Stimulated activated CD4-positive, alpha-beta T cell treated with anti-CD3 and anti-CD28 coated beads, Interleukin-15, amount 100 ng/mL, for 1 hour (primary cell): Measurements from ENCODE around the gene SNIP1.
"Not testable (repeated sequence)": the region's sequence is repeated elsewhere in the genome, so short reads cannot be mapped to it uniquely, and the experiment has no call there.

Source experiments
- DNase-seq, 2 donors: peaks; one replicate each; pipeline ENCODE4 v3.0.0-alpha.2; 2020; ENCODE audit warnings: low read depth in 1 of 2, low spot score in 1 of 2

Gene SNIP1

DNA sequence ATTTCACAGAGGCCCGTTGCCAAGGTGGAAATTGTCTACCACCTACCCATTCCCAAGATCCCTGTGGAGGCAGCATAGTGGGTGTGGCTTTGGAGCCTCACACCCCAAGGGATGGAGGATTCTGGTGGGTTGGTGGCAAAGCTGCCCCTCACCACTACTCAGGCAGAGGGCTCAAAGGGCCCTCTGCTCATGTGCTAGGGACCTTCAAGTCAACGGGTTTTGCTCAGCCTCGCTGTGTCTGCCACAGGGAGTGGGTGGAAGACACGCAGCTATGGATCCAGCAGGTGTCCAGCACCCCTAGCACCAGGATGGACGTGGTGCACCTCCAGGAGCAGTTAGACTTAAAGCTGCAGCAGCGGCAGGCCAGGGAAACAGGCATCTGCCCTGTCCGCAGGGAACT, 5.0 kb upstream of the SNIP1 start:
- DNase-seq: no peak

DNA sequence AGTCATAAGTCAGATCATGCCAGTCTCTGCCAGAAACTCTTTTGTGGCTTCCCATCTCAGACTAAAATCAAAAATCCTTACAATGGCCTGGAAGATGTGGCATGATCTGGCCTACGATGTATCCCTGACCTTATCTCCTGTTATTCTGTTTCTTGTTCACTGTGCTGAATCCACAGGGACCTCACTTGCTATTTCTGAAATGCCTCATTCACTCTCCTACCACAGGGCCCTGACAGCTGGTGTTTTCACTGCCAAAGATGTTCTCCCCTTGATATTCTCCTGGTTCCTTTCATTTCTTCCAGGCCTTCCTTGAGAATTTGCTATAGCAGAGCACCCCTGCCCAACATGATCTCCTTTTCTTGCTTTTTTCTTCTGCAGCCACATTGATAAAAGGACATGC, 4.3 kb upstream of the SNIP1 start:
- DNase-seq: no peak

DNA sequence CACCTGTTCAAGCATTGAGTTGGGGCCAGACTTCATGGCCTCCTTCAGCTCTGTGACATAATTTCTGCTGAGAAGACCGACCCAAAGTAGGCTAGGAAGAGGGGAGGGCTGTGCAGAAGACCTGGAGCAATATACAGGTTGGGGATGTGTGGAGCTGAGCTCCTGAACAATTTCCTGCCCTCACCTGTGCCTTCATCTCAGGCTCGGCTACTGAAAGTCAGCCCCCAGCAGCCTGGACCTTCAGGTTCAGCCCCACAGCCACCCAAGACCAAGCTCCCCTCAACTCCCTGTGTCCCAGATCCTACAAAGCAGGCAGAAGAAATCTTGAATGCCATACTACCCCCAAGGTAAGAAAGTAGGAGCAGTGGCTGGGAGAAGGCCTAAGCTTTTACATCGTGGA, 3.3 kb upstream of the SNIP1 start:
- DNase-seq: no peak

DNA sequence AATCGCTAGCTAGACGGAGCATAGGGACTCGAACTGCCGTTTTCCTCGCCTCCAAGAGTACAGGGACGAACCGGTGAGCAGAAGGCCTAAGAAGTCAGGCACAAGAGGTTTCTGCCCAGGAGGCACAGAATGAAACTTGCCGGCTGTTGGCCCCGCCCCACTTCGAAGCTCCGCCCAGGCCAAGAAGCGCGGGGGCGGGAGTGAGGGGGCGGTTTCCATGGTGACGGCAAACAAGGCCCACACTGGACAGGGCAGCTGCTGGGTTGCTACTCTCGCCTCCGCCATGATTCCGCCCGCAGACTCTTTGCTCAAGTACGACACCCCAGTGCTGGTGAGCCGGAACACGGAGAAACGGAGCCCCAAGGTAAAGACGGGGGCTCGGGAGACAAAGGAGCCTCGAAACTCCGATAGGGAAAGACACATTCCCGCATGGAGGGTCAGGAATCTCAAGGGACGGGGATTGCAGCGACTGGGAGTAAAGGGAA, 2.7 kb upstream of the SNIP1 start, which contains the start of gene DNALI1:
TSS of gene DNALI1 (plus strand) at position 229 of the 485 bp plus-strand sequence. CDS start at position 284, 55 bp downstream.
- no peak for DNase-seq

DNA sequence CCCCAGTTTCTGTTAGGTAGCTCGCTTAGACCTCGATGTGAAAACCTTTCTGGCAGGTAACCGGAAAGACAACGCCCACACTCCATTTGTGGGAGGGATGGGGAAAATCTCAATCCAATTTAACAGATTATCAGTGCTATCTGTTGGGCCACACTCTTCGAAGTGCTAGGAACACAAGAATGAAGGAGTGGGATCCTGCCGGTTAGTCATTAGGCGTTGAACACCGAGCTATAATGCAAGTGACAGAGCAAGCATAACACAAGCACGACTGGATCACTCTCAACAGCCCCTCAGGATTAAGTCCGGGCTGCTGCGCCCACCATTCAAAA, 531 bp downstream of the SNIP1 start:
- DNase-seq: no peak

DNA sequence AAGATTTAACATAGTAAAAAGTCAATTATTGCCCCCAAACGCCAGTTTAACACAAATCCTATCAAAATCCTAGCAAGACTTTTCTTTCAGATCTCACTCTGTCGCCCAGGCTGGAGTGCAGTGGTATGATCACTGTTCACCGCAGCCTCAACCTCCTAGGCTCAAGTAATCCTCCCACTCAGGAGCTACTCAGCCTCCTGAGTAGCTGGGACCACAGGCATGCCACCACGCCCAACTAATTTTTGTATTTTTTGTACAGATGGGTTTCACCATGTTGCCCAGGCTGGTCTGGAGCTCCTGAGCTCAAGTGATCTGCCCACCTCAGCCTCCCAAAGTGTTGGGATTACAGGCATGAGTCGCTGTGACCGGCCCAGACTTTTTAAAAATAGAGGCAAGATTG, 4.8 kb downstream of the SNIP1 start:
- no peak for DNase-seq

DNA sequence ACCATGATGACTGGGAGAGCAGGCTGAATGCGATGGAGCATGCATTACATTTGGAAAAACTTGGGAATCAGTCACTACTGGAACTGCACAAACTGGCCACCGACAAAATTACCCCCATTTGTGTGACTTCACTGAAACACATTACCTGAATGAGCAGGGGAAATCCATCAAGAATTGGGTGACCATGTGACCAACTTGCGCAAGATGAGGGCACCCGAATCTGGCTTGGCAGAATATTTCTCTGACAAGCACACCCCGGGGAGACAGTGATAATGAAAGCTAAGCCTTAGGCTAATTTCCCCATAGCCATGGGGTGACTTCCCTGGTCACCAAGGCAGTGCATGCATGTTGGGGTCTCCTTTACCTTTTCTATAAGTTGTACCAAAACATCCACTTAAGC, 9.1 kb downstream of the SNIP1 start:
- DNase-seq: no peak

DNA sequence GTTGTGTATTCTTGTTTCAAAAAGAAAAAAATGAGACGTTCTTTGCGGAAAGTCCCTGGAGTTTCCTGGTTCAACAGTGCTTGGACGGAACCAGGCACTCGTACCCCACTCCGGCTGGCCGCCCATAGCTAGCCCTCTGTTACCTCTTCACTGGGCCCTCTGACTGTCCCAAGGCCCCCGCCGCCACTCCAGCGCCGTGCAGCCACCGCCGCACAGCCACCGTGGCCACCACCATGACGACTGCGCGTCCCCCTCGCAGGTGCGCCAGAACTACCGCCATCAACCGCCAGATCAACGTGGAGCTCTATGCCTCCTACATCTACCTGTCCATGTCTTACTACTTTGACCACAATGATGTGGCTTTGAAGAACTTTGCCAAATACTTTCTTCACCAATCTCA, 9.6 kb downstream of the SNIP1 start:
- DNase-seq: no peak

DNA sequence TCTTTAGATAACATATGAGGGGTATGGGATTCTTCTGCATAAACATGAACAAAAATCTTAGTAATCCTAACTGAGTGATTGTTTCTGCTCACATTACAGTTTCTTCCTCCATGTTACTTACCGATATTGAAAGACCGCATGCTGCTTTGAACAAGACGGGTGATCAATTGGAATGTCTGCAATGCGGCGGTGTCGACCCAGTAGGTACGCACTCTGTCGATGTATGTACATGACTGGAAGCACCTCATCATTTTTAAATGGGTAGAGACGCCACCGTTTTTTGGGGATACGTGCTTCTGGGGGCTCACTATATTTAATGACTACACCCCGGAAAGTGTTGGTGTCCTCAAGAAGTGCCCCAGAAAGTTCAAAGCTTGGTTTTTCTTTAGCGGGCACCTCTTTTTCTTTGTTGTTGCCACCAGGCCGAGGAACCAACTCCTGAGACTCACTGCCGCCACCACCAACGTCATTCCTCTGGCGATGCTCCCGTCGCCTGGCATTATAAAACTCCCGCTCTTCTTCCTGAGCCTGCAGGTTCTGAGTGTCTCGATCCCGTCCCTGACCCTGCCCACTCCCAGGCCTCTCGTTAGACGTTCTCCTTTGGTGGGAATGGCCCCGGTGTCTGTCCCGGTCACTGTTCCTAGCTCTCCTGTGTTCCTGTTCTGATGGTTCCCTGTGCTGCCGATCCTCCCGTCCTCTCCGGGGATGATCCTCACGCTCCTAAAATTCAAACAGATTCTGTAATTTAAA, 13.9 kb downstream of the SNIP1 start:
- no peak for DNase-seq

DNA sequence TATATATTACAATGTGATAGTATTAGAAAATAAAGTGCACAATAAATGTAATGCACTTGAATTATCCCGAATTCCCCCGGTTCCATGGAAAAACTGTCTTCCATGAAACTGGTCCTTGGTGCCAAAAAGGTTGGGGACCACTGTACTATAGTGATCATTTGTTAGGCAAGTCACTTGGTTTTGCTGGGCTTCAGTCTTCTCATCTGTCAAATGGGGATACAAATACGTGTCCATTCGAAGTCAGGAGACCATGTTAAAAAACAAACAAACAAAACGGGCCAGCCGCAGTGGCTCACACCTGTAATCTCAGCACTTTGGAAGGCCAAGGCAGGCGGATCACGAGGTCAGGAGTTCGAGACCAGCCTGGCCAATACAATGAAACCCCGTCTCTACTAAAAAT, 14.9 kb downstream of the SNIP1 start:
- not testable (repeated sequence) for DNase-seq

DNA sequence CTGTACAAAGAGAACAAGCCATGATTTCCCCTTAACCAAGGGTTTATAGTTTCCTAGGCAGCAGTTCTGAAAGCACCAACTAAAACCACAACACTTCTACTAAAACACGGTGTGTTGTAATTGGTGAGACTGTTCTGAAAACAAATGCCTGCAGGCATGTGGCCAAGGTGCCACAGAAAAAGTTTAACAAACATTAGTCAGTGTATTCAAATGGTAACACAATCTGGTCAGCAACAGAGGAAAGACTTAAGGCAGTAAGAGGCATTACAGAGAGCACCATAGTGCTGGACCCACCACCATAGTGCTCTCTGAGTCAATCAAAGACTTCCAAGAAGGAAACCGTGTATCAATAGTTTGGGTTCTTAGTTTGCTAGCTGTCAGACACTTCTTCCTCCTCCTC, 16.7 kb downstream of the SNIP1 start:
- no peak for DNase-seq

DNA sequence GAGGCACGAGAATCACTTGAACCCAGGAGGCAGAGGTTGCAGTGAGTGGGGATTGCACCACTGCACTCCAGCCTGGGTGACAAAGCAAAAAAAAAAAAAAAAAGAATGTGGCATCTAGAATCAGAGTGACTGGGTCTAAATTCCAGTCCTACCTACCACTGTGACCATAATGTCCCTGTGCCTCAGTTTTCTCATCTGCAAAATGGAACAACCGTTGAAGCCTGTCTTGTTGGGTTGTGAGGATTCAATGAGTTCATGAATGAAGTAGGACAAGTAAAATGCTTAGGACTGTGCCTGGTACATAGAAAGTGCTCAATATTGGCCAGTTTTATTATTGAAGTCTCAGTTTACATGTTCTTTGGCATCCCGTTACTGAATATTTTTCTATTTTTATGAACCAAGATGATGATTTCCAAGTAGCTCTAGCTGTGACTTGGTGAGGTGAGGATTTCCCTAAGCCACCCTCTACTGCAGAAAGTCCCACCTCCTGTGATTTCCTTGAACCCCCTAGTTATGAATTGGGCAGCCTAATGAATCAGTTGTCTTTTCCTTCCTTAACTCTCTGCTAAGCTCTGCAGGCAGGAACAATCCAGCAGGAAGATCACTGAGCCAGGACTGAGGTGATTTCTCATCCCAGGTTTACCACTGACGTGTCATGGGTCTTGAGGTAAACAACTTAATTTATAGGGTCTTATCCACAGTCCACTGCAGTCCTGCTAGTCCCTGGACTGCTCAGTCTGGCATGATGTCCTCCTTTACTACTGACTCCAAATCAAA, 20.6 kb downstream of the SNIP1 start:
- no peak for DNase-seq

DNA sequence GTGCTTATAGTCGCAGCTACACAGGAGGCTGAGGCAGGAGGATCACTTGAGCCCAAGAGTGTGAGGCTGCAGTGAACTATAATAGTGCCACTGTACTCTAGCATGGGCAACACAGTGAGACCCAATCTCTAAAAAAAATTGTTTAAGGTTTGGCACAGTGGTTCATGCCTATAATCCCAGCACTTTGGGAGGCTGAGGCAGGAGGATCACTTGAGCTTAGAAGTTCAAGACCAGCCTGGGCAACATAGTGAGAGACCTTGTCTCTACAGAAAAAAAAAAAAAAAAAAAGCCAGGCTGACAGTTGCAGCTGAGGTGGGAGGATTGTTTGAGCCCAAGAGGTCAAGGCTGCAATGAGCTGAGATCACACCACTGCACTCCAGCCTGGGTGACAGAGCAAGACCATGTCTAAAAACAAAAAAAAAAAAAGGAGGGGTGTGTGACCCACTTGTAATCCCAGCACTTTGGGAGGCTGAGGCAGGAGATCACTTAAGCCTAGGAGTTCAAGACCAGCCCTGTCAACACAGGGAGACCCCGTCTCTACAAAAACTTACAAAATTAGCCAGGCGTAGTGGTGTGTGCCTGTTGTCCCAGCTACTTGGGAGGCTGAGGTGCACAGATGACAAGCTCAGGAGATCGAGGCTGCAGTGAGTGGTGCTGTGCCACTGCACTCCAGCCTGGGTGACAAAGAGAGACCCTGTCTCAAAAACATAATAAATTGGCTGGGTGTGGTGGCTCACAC, 21.5 kb downstream of the SNIP1 start:
- DNase-seq: not testable (repeated sequence)

DNA sequence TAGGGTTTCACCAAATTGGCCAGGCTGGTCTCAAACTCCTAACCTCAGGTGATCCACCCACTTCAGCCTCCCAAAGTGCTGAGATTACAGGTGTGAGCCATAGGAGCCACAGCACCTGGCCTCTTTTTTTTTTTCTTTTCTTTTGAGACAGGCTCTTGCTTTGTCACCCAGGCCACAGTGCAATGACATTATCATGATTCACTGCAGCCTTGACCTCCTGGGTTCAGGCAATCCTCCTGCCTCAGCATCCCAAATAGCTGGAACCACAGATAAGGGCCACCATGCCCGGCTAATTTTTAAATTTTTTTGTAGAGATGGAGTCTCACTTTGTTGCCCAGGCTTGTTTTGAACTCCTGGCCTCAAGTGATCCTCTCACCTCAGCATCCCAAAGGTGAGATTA, 24.2 kb downstream of the SNIP1 start:
- DNase-seq: not testable (repeated sequence)

DNA sequence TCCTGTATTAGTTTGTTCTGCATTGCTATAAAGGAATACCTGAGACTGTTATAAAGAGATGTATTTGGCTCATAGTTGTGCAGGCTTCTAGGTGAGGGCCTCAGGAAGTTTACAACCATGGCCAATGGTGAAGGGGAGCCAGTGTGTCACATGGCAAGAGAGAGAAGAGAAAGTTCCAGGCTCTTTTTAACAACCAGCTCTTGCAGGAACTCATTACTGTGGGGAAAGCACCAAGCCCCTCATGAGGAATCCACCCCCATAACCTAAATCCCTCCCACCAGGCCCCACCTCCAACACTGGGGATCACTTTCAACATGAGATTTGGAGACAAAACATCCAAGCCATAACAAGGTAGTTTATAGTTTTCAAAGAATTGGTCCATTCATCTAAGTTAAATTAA, 34.5 kb downstream of the SNIP1 start:
- no peak for DNase-seq

DNA sequence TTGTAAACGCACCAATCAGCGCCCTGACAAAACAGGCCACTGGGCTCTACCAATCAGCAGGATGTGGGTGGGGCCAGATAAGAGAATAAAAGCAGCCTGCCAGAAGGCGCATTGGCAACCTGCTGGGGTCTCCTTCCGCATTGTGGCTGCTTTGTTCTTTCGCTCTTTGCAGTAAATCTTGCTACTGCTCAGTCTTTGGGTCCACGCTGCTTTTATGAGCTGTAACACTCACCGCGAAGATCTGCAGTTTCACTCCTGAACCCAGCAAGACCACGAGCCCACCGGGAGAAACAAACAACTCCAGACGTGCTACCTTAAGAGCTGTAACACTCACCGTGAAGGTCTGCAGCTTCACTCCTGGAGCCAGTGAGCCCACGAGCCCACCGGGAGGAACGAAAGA, 35.2 kb downstream of the SNIP1 start:
- not testable (repeated sequence) for DNase-seq

DNA sequence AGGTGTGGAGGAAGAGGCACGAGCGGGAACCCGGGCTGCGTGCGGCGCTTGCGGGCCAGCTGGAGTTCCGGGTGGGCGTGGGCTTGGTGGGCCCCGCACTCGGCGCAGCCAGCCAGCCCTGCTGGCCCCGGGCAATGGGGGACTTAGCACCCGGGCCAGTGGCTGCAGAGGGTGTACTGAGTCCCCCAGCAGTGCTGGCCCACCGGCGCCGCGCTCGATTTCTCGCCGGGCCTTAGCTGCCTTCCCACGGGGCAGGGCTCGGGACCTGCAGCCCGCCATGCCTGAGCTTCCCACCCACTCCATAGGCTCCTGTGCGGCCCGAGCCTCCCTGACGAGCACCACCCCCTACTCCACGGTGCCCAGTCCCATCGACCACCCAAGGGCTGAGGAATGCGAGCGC, 35.9 kb downstream of the SNIP1 start:
- DNase-seq: not testable (repeated sequence)

DNA sequence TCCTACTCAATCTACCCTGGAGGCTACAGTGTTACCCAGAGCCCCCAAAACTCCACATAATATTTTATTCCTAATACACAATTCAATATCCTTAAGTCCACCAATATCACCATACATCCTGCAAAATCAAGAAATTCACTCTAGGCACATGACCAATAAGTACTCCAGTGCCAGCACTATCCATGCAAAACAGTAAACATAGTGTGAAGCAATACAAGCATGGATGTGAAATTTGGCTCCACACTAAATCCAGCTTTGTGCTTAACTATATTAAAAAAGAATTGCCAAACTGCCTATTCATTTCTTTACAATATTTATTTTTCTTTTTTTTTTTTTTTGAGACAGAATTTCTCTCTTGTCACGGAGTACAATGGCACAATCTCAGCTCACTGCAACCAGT, 36.5 kb downstream of the SNIP1 start:
- no peak for DNase-seq

DNA sequence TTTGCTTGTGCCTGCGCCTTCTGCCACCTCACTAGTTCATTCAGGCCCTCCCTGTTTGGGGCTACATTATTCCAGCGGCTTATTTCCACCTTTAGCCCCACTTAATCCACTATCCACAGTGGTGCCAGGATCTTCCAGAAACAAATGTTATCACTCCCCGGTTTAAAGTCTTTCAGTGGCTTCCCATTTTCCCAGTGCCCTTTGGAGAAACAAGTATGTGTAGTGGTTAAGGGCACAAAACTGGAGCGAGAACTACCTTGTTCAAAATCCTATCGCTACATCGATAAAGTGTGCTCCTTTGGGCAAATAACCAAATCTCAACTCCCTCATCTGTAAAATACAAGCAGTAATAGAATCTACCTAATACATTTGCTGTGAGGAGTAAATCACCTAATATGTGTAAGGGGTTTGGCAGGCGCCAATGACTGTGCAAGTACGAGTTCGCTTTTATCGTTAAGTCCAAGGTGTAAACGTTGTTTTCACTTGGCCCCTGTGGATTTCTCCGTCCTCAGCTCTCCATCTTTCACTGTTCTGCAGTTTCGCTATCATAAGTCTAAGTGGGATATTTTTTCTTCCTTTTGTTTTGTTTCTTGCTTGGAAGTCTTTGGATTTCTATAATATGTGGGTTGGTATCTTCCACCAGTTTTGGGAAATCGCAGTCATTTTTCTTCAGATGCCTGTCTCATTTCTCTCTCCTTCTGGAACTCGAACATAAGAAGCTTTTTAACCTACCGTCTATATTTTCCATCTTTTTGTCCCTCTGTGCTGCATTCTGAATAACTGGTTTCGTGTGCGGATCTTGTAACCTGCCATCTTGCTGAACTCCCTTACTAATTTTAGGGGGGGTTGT, 38.7 kb downstream of the SNIP1 start:
- no peak for DNase-seq

DNA sequence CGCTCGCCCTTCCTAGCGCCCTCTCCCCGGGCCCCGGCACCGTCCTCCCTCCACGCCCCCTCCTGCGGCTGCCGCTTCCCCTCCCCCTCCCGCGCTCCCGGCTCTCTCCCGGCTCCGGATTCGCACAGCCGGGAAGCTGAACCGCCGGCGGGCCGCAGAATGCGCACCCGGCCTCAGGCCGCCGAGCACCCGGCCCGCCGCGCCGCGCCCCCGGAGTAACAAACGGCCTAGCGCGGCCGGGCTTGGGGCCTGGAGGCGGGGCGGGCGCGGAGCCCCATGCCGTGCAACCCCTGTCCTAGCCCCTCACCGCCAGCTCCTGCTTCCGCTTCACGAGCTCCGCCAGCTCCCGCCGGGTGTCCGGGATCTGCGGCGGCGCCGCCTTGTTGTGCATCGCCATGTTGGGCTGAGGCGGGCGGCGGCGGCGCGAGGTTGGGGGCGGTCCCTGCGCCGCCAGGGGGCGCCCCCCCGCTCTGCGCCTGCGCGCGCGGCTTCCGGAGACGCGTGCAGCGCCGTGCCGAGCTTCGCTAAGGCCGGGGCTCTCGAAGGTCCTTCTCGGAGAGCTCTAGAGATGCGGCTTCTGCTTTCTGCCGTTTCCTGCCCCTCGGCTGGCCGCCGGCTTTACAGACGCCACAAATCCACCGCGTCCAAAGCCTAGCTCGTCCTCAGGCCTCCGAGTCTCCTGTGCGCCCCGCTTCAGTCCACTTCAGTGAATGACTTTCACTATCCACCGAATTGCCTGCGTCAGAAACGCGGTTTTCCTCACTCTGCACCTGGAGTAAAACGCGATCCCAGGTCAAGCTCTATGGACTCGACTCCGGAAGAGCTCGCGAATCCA, 39.5 kb downstream of the SNIP1 start, which contains the start of gene MEAF6:
TSS of gene MEAF6 (minus strand) at position 417 of the 835 bp plus-strand sequence. CDS start at position 397, 20 bp downstream.
- peak; percentile 74 to 80 for DNase-seq
